OCI-M2 (cell line): ENCODE data around the gene SLIT3.

Experiments
- DNase-seq: peaks from one replicate; lab custom pipeline; 2025; ENCODE audit not compliant: unreplicated experiment; lab: John Stamatoyannopoulos, UW

SLIT3 gene

GRCh38 chr5:168877132-168877892, 423.6 kb downstream of the SLIT3 start:
- DNase-seq = no peak

- no peak for DNase-seq
Measured at GRCh38 chr5:168876419-168876818, 424.5 kb downstream of the SLIT3 start.

- DNase-seq = no peak
Measured at GRCh38 chr5:168875832-168876231, 425.1 kb downstream of the SLIT3 start.

GRCh38 chr5:168874713-168875380, 426.1 kb downstream of the SLIT3 start:
- no peak for DNase-seq

- no peak for DNase-seq
Measured at GRCh38 chr5:168872246-168872645, 428.7 kb downstream of the SLIT3 start.

GRCh38 chr5:168870910-168871309, 430.0 kb downstream of the SLIT3 start:
- no peak for DNase-seq

- DNase-seq = no peak
Measured at GRCh38 chr5:168869615-168870227, 431.2 kb downstream of the SLIT3 start.

- DNase-seq = no peak
Measured at GRCh38 chr5:168867241-168867640, 433.7 kb downstream of the SLIT3 start.

GRCh38 chr5:168865968-168866367, 435.0 kb downstream of the SLIT3 start:
- DNase-seq = no peak

GRCh38 chr5:168863021-168863420, 437.9 kb downstream of the SLIT3 start:
- no peak for DNase-seq

- DNase-seq = no peak
Measured at GRCh38 chr5:168860503-168860902, 440.4 kb downstream of the SLIT3 start.

GRCh38 chr5:168860081-168860480, 440.9 kb downstream of the SLIT3 start:
- no peak for DNase-seq

GRCh38 chr5:168859471-168859870, 441.5 kb downstream of the SLIT3 start:
- DNase-seq = no peak

- no peak for DNase-seq
Measured at GRCh38 chr5:168858994-168859393, 441.9 kb downstream of the SLIT3 start.

- no peak for DNase-seq
Measured at GRCh38 chr5:168858371-168858770, 442.6 kb downstream of the SLIT3 start.

GRCh38 chr5:168853972-168854371, 447.0 kb downstream of the SLIT3 start:
- no peak for DNase-seq

GRCh38 chr5:168852329-168852728, 448.6 kb downstream of the SLIT3 start:
- no peak for DNase-seq

- no peak for DNase-seq
Measured at GRCh38 chr5:168851902-168852321, 449.0 kb downstream of the SLIT3 start.

- no peak for DNase-seq
Measured at GRCh38 chr5:168850683-168851082, 450.3 kb downstream of the SLIT3 start.

- no peak for DNase-seq
Measured at GRCh38 chr5:168848569-168848968, 452.4 kb downstream of the SLIT3 start.

GRCh38 chr5:168847511-168848073, 453.3 kb downstream of the SLIT3 start:
- DNase-seq = no peak

- DNase-seq = no peak
Measured at GRCh38 chr5:168844922-168845296, 456.0 kb downstream of the SLIT3 start.
